ENCODE data around the gene ATP12A.

- TF ChIP-seq CTCF (IDR thresholded peaks at IDR 0.05) = no peak
- no peak for TF ChIP-seq POLR2A (IDR thresholded peaks at IDR 0.05)
Observed at GRCh38 chr13:24687611-24688010, 7.4 kb downstream of the ATP12A start.

All from lower leg skin (tissue), 3 donors.